HG03196 (cell line): ENCODE measurements around the gene MPV17L2.

Experiments used
- ATAC-seq: cut with Tn5 transposase; IDR thresholded peaks from one replicate; pipeline ENCODE4 v1.9.1; 2021; ENCODE audit not compliant: unreplicated experiment

Gene MPV17L2

GRCh38 chr19:18214779-18215433 is 21.9 kb downstream of the MPV17L2 start:
- no peak for ATAC-seq

- no peak for ATAC-seq
These were observed 23.8 kb downstream of the MPV17L2 start for GRCh38 chr19:18216789-18217188.

- ATAC-seq = no peak
These were observed 25.1 kb downstream of the MPV17L2 start for GRCh38 chr19:18218159-18218558.

DNA sequence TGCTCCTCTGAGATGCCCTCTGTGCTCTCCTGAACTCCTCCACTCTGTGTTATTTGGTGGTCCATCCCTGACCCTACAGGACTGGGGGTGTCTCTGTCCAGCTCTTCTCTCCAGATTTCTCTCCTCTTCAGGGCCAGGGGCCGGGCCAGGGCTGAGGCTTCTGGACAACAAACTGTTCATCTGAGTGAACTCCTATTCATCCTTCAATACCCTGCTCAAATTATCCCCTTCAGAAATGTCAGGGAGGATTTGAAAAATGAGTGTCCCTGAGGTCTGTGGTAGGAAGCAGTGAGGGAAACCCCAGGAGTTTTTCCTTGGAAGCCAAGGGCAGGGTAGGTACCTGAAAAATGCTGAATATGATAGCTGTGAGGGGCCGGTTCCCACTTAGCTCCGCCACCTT is 25.6 kb downstream of the MPV17L2 start:
- ATAC-seq = no peak

DNA sequence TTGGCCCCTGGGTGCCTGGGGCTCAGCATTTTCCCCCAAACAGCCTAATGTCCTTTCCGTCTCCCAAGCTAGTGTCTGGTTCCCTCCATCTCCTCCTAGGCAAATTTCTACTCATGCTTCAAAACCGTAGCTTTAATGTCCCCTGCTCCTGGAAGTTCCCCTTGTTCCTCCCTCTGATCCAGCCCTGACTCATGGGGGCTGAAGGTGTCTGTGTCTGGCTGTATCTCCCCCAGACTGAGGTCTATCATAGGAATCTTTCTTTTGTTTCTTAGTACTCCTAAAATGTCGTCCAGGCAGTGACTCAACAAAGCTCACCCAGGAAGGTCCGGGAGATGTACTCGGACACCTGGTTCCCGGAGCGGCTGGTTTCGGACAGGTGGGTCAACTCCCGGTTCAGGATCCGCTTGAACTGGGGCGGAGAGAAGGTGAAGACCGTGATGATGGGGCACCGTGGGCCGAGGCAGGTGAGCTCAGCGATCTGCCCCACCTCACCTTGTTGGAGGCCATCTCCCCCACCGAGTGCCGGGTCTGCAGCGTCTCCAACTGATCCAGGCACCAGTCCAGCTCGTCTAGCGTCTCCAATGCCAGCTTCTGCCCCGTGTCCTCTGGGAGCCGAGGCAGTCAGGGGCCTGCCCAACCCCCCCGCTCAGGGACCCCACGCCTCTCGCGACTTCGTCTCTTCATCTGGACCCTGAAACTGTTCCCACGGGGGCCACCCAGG is 27.1 kb downstream of the MPV17L2 start:
- ATAC-seq = no peak

DNA sequence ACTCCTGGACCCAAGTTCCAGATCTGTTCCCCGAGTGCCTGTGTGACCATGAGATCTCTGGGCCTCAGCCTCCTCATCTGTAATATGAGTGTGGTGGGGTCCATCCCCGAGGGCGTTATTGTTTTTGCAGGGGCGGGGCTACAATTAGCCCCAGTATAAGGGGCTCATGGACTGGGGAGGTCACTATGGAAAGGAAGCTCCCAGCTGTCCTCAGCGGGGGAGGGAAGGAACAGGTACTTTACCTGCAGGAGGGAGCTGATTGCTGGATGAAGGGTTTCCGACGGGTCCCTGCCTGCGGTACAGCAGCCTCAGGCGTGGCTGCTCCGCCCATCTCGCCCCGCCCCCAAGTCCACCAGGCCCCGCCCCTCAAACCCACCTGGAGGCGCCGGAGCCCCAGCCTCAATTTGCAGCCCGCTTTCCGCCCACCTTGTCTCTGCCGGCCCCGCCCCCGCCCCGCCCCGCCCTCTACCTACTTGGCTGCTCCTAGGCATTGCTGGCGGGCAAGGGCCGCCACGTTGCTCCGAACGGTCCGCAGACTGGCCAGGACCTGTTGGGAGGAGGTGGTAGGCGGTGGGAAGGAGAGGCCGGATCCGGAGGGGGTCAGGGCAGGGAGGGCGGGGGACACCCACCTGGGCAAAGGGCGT is 27.7 kb downstream of the MPV17L2 start:
- ATAC-seq = no peak

DNA sequence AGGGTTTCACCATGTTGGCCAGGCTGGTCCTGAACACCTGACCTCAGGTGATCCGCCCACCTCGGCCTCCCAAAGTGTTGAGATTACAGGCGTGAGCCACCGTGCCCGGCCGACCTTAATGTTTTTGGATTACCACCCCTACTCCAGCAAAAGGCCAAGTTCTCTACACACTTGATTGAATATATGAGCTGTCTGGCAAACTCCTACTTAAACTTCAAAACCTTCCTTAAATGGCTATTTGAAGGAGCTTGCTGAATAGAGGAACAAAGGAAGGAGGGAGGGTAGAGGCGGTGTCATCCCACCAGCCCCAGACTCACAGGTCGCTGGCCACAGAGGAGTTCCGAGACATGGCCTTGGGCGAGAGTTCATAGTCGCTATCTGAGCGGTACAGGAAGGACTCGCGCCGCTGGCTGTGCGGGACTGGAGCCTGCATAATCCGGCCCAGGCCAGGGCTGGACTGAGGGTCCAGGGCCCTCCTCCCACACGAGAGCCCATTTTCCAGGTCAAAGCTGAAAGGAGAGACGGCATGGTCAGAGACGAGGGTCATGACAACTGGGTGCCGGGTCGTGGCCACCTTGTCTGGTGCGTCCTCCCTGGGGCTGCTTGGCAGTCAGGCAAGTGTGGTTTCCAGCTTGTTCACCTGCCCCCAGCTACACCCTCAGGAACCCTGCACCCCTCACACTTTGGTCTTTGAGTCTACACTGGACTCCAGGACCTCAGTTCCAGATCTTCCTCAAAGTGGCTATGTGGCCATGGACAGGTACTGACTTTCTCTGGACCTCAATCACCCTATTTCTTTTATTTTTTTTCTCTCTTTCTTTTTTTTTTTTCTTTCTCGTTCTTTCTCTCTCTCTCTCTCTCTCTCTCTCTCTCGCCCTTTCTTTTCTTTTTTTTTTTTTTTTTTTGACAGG is 29.1 kb downstream of the MPV17L2 start:
- ATAC-seq = no peak

GRCh38 chr19:18223860-18224524 is 31.0 kb downstream of the MPV17L2 start:
- ATAC-seq = no peak

GRCh38 chr19:18224525-18225354 is 31.7 kb downstream of the MPV17L2 start:
- ATAC-seq = peak; percentile 89

DNA sequence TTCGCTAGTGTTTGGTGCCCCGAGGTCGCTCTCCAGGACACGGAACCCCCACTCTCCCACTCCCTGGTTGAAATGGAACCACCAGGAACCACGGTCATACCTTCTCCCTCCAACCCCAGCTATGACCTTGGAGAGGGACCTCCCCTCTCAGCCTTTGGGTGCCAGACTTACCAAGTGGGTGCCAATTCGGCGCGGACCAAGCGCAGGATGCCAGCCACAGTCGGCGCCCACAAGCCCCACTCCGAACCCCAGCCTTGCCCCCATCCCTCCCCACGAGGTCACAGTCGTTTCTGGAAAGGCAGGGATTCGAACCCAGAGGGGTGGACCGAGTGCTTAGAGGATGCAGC is 32.3 kb downstream of the MPV17L2 start:
- no peak for ATAC-seq

DNA sequence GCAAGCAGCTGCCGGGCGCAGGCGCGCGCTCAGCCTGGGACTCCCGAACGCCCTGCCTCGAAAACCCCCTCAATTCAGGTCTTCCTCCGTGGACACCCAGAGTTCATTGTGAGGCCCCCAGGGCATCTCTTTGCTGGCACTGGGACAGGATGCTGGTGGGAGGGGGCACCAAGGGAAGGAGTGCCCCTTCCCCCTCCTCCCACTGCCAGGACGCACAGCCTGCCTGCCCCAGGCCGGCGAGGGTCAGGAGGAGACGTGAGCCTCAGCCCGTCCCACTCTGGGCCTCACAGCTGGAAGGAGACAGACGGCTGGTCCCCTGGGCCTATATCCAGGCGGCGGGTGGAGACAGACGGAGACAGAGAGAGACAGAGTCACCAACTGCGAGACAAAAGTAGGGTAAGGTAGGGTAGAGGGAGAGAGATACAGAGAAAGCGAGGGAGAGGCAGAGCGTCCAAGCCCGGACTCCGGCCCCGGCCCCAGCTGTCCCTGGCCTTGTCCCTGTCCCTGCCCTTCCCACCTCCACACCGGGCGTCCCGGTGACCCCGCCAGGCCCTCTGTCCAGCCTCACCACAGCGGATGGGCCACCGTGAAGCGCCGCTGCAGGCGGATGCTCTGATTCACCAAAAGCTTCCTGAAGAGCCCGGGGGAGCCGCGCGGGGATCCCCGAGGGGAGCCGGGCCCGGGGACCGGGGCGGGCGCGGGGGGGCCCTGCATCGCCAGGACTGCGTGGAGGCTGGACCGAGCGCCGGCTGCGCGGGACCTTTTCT is 32.9 kb downstream of the MPV17L2 start, which contains the start of gene PDE4C:
Gene PDE4C, minus strand, starts transcription at position 737 of the 767 bp plus-strand sequence. Its CDS starts 23 bp downstream, at position 714.
- ATAC-seq = no peak

DNA sequence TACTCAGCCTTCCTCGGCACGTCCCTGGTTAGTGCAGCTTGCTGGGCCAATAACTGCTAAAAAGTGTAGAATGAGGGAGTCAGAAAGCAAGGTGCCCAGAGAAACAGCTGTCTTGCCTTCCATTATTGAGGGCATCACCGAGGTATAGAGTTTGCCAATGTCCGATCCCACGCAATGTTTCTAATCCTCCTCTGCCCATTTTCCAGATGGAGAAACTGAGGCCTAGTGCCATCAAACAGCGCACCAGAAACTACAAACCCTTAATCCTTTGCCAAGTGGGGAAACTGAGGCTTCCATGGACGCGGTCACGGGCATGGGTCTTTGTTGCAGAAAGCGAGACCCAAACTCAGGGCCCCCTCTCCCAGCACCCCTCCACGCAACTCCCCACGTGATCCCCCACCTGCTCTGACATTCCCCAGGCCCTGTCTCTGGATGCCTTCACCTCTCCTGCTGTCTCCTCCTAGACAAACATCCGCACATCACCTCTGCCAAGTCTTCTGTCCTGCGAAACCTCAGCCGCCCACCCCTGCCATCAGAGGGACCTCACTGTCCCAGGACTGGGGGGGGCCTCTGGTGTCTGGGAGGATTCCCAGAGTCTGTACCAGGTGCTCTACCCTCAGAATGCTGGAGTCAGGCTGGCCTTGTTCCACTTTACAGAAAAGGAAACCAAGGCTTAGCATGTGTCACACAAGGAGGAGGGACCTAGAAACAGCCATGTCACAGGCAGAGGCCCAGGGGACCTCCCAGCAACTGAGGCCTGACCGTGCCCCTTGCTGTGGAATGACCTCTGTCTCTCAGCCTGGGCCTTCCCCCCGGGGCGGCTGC is 34.1 kb downstream of the MPV17L2 start:
- no peak for ATAC-seq

DNA sequence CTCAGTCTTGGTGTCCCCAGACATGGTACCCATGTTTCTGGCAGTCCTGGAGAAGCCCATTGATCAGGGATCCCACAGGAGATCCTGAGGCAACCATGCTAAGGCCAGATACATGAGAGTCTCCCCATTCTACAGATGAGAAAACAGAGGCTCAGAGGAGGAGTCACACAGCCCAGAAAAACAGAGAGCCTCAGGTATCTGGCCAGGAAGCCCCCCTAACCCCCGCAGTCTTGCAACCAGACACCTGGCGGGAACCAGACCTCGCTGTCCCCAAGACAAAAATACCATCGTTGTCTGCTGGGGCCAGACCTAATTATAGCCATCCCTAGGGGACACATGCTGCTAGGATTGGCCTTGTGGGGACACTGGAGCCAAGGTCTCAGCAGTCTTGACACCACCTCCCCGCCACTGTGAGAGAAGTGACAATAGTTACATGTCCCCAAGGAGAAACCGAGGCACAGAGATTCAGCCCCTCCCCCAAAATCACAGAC is 34.8 kb downstream of the MPV17L2 start:
- ATAC-seq = no peak

- no peak for ATAC-seq
These were observed 36.5 kb downstream of the MPV17L2 start for GRCh38 chr19:18229474-18229873.

GRCh38 chr19:18229915-18230314 is 36.9 kb downstream of the MPV17L2 start:
- ATAC-seq = no peak

- no peak for ATAC-seq
These were observed 38.1 kb downstream of the MPV17L2 start for GRCh38 chr19:18230941-18231734.

DNA sequence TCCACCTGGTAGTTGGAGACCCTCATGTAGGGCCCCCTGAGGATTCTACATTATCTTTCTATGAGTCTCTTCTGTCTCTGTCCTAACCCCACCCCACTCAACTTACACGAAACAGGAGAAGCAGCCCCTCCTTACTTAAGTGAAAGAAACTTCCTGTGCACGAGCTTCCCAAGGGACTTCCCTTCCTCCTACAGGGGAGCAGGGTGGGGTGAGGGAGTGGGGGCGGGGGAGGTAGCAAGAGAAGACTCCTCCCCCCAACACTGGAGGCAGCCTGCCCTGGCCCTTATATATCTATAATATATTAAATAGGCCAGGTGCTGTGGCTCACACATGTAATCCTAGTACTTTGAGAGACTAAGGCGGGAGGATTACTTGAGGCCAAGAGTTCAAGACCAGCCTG is 38.8 kb downstream of the MPV17L2 start:
- ATAC-seq = no peak
